HCT116 (cell line): Measurements from ENCODE around the gene DDX10. TPM values are rescaled to one million over a fixed set of nuclear protein-coding genes. Genes with fewer than 3 reads are reported as not detected.

Source experiments
- ATAC-seq: fragments of 200-7000 bp; cut with Tn5 transposase; 2 replicates; pipeline ENCODE4 v1.9.1; 2020; ENCODE audit warnings: mild to moderate bottlenecking, moderate library complexity
- BruUV-seq: library from RNA; stranded (reverse); fragments of 400-500 nt; replicated peaks from 2 replicates; lab custom pipeline; 2021; lab: Mats Ljungman, UMichigan
- CTCF ChIA-PET: fragments of 300-600 bp; sonication (Branson Sonifier 250); formaldehyde crosslinking; loops from one replicate; lab custom pipeline; 2021; ENCODE audit warnings: antibody characterized with exemption; lab: Charles Lee
- POLR2A ChIA-PET: fragments of 300-600, 350-600 bp; sonication (Branson Sonifier 250); formaldehyde crosslinking; loops from one replicate; lab custom pipeline; 2021; ENCODE audit warnings: antibody characterized with exemption; lab: Charles Lee
- RAD21 ChIA-PET, 2 experiments: fragments of 300-600 bp; sonication (Branson Sonifier 250); formaldehyde crosslinking; loops; one replicate each; lab custom pipeline; 2023; ENCODE audit warnings: low total read pairs in 2 of 2; ENCODE audit not compliant: uncharacterized antibody in 2 of 2, unreplicated experiment in 2 of 2, low non-redundant PET in 1 of 2; lab: Charles Lee
- DNase-seq: peaks from one replicate; pipeline ENCODE4 v3.0.0-alpha.2; 2010; ENCODE audit warnings: low read depth, low spot score
- H2AFZ ChIP-seq: fragments of 200-600 bp; shearing (Covaris generic), sonication (generic); 2 replicates; pipeline ENCODE4 v1.6.1; 2017; ENCODE audit warnings: low read depth, mixed run types, mixed read lengths, antibody characterized with exemption, low read length; ENCODE audit not compliant: poor library complexity, severe bottlenecking
- H3K27ac ChIP-seq: 2 replicates; pipeline ENCODE4 v1.5.1; 2012; ENCODE audit warnings: low read depth, low read length
- H3K27me3 ChIP-seq: fragments of 200-600 bp; sonication (generic); 2 replicates; pipeline ENCODE4 v1.6.1; 2016; ENCODE audit warnings: mixed run types, low read length, mixed read lengths; ENCODE audit not compliant: insufficient read depth
- H3K36me3 ChIP-seq, 2 experiments: fragments of 200-500 bp in 1 of 2; fragments of 200-600 bp in 1 of 2; sonication (Bioruptor generic) in 1 of 2; sonication (generic) in 1 of 2; 2 replicates each; pipeline versions ENCODE4 v1.5.1 to v1.6.1; 2014 to 2016; ENCODE audit warnings: low read length in 2 of 2, inconsistent platforms in 1 of 2, mixed read lengths in 1 of 2, mixed run types in 1 of 2; ENCODE audit not compliant: insufficient read depth in 2 of 2, control insufficient read depth in 1 of 2
- H3K4me1 ChIP-seq, 2 experiments: fragments of 200-600 bp in 1 of 2; sonication (generic) in 1 of 2; 2 replicates each; pipeline versions ENCODE4 v1.5.1 to v1.6.1; 2012 to 2017; ENCODE audit warnings: low read length in 2 of 2, inconsistent platforms in 1 of 2, mild to moderate bottlenecking in 1 of 2, mixed read lengths in 1 of 2, mixed run types in 1 of 2, moderate library complexity in 1 of 2; ENCODE audit not compliant: insufficient read depth in 2 of 2, control insufficient read depth in 1 of 2
- H3K4me2 ChIP-seq: fragments of 200-600 bp; sonication (generic); 2 replicates; pipeline ENCODE4 v1.6.1; 2017; ENCODE audit warnings: mixed run types, low read length, mixed read lengths
- H3K4me3 ChIP-seq, 2 experiments: fragments of 200-600 bp in 1 of 2; sonication (generic) in 1 of 2; replicated peaks in 1 of 2; 2 replicates each; pipeline ENCODE4 v1.5.1; 2011 to 2016; ENCODE audit warnings: low read length in 2 of 2, control low read depth in 1 of 2, low read depth in 1 of 2, mild to moderate bottlenecking in 1 of 2, mixed read lengths in 1 of 2, mixed run types in 1 of 2
- H3K79me2 ChIP-seq: fragments of 200-600 bp; sonication (generic); 2 replicates; pipeline ENCODE4 v1.6.1; 2017; ENCODE audit warnings: mild to moderate bottlenecking, mixed run types, low read length, moderate library complexity, mixed read lengths; ENCODE audit not compliant: insufficient read depth
- H3K9ac ChIP-seq: fragments of 200-600 bp; sonication (generic); 2 replicates; pipeline ENCODE4 v1.6.1; 2016; ENCODE audit warnings: low read length, mixed read lengths
- H3K9me2 ChIP-seq: fragments of 200-600 bp; sonication (generic), shearing (Covaris generic); 2 replicates; pipeline ENCODE4 v1.6.1; 2017; ENCODE audit warnings: mixed run types, mild to moderate bottlenecking, moderate library complexity; ENCODE audit not compliant: insufficient read depth
- H3K9me3 ChIP-seq, 2 experiments: fragments of 200-500 bp in 1 of 2; fragments of 200-600 bp in 1 of 2; sonication (Bioruptor generic) in 1 of 2; sonication (generic) in 1 of 2; 2 replicates each; pipeline ENCODE4 v1.6.1; 2014 to 2017; ENCODE audit warnings: low read length in 2 of 2, mixed read lengths in 2 of 2, inconsistent platforms in 1 of 2, low read depth in 1 of 2, mild to moderate bottlenecking in 1 of 2, mixed run types in 1 of 2, moderate library complexity in 1 of 2; ENCODE audit not compliant: control insufficient read depth in 1 of 2, insufficient read depth in 1 of 2
- H4K20me1 ChIP-seq: fragments of 200-600 bp; sonication (generic), shearing (Covaris generic); 2 replicates; pipeline ENCODE4 v1.6.1; 2017; ENCODE audit warnings: mixed run types, mild to moderate bottlenecking, moderate library complexity; ENCODE audit not compliant: insufficient read depth
- ATF3 ChIP-seq: IDR thresholded peaks from 2 replicates; pipeline ENCODE4 v1.6.1; 2012
- CBX3 ChIP-seq: IDR thresholded peaks from 2 replicates; pipeline ENCODE4 v1.6.1; 2012; ENCODE audit warnings: low read depth
- CEBPB ChIP-seq: IDR thresholded peaks from 2 replicates; pipeline ENCODE4 v1.6.1; 2012; ENCODE audit warnings: low read depth
- FOSL1 ChIP-seq: IDR thresholded peaks from 2 replicates; pipeline ENCODE4 v1.6.1; 2012; ENCODE audit warnings: low read depth
- POLR2AphosphoS5 ChIP-seq: IDR thresholded peaks from 2 replicates; pipeline ENCODE4 v1.6.1; 2011; ENCODE audit warnings: mild to moderate bottlenecking, low read depth, low read length, moderate library complexity
- SP1 ChIP-seq: IDR thresholded peaks from 2 replicates; pipeline ENCODE4 v1.6.1; 2012; ENCODE audit warnings: low read depth
- TCF7L2 ChIP-seq: IDR thresholded peaks from 2 replicates; pipeline ENCODE4 v1.7.0; 2011; ENCODE audit warnings: borderline replicate concordance, inconsistent platforms; ENCODE audit not compliant: insufficient read depth, insufficient read length; ENCODE audit errors: extremely low read depth
- YY1 ChIP-seq: IDR thresholded peaks from 2 replicates; pipeline ENCODE4 v1.6.1; 2011; ENCODE audit warnings: low read length, low read depth, moderate library complexity, mild to moderate bottlenecking; ENCODE audit not compliant: insufficient replicate concordance; ENCODE audit errors: extremely low read depth
- ZFX ChIP-seq: fragments of 450-650 bp; IDR thresholded peaks from 2 replicates; pipeline ENCODE4 v1.6.1; 2017
- ZNF274 ChIP-seq: fragments of 200-500 bp; sonication (Bioruptor generic); IDR thresholded peaks from 2 replicates; pipeline ENCODE4 v1.6.1; 2014; ENCODE audit warnings: mild to moderate bottlenecking, low read depth, low read length, inconsistent platforms
- intact Hi-C: fragments of 100-400 bp; cut with micrococcal nuclease; formaldehyde crosslinking; loops from 2 replicates; pipeline ENCODE4 v1.10.0; 2022
- total RNA-seq: library from RNA; stranded (reverse); gene quantifications from one replicate; pipeline ENCODE4 v1.2.1, GENCODE V29; 2021; ENCODE audit not compliant: unreplicated experiment
- TF ChIP-seq, protein P1 (sequence below), 3 experiments: fragments of 200-600 bp in 1 of 3; sonication (generic) in 1 of 3; IDR thresholded peaks in 2 of 3; conservative IDR thresholded peaks in 1 of 3; 2 replicates each; pipeline ENCODE4 v1.5.1; 2012 to 2017; ENCODE audit warnings: low read depth in 2 of 3, low read length in 2 of 3, antibody characterized with exemption in 1 of 3, borderline replicate concordance in 1 of 3, control low read depth in 1 of 3, mild to moderate bottlenecking in 1 of 3, mixed read lengths in 1 of 3, mixed run types in 1 of 3, moderate library complexity in 1 of 3; ENCODE audit not compliant: insufficient read depth in 1 of 3
- TF ChIP-seq, protein P2 (sequence below): IDR thresholded peaks from 2 replicates; pipeline ENCODE4 v1.6.1; 2011; ENCODE audit warnings: mild to moderate bottlenecking, low read length, moderate library complexity; ENCODE audit not compliant: insufficient replicate concordance; ENCODE audit errors: extremely low read depth

Gene DDX10
- total RNA-seq, 1 experiment from 2014 or later, result 66.5 TPM

- H3K27ac ChIP-seq, result no peak overlapping the region
- H3K9me2 ChIP-seq, result no peaks in the 10 kb centered on the region
- no peak overlapping the region for H3K4me2 ChIP-seq
- no peak overlapping the region for H3K9ac ChIP-seq
- no peaks in the 10 kb centered on the region for H3K36me3 ChIP-seq
- H3K27me3 ChIP-seq, result no peaks in the 10 kb centered on the region
- ChIA-PET CTCF (no interaction called here), POLR2A (no interaction called here)
- BruUV-seq, result no TSS peak
- intact Hi-C loops, result no loop called here
- H3K9me3 ChIP-seq, result no peaks in the 10 kb centered on the region
- H2AFZ ChIP-seq, result no peak overlapping the region
- H3K79me2 ChIP-seq, result no peaks in the 10 kb centered on the region
- H3K4me1 ChIP-seq, result peaks cover 8 to 17% of the 10 kb centered on the region in 2 experiments
- no peak overlapping the region for H3K4me3 ChIP-seq
- H4K20me1 ChIP-seq, result no peaks in the 10 kb centered on the region
- DNase-seq (no peak), ATAC-seq (no peak)
- TF ChIP-seq ATF3, result no peak
- no peak for TF ChIP-seq ZNF274
- no peak for TF ChIP-seq FOSL1
- TF ChIP-seq, protein P1, sequence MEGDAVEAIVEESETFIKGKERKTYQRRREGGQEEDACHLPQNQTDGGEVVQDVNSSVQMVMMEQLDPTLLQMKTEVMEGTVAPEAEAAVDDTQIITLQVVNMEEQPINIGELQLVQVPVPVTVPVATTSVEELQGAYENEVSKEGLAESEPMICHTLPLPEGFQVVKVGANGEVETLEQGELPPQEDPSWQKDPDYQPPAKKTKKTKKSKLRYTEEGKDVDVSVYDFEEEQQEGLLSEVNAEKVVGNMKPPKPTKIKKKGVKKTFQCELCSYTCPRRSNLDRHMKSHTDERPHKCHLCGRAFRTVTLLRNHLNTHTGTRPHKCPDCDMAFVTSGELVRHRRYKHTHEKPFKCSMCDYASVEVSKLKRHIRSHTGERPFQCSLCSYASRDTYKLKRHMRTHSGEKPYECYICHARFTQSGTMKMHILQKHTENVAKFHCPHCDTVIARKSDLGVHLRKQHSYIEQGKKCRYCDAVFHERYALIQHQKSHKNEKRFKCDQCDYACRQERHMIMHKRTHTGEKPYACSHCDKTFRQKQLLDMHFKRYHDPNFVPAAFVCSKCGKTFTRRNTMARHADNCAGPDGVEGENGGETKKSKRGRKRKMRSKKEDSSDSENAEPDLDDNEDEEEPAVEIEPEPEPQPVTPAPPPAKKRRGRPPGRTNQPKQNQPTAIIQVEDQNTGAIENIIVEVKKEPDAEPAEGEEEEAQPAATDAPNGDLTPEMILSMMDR (IDR thresholded peaks at IDR 0.05 in 2 of 3, conservative IDR thresholded peaks at IDR 0.05 in 1 of 3; ENCODE audit: borderline replicate concordance in 1 of 3, insufficient read depth in 1 of 3, low read depth in 2 of 3, low read length in 2 of 3), result no peak
- no peak for TF ChIP-seq CEBPB
- no peak for TF ChIP-seq CBX3
- TF ChIP-seq, all 23 proteins: peak for 0
- RAD21 ChIA-PET, result no interaction called here
Measured at GRCh38 chr11:108975641-108976071, 310.8 kb downstream of the DDX10 start.

- no TSS peak for BruUV-seq
- CTCF ChIA-PET, result no interaction called here
- TF ChIP-seq, protein P2, sequence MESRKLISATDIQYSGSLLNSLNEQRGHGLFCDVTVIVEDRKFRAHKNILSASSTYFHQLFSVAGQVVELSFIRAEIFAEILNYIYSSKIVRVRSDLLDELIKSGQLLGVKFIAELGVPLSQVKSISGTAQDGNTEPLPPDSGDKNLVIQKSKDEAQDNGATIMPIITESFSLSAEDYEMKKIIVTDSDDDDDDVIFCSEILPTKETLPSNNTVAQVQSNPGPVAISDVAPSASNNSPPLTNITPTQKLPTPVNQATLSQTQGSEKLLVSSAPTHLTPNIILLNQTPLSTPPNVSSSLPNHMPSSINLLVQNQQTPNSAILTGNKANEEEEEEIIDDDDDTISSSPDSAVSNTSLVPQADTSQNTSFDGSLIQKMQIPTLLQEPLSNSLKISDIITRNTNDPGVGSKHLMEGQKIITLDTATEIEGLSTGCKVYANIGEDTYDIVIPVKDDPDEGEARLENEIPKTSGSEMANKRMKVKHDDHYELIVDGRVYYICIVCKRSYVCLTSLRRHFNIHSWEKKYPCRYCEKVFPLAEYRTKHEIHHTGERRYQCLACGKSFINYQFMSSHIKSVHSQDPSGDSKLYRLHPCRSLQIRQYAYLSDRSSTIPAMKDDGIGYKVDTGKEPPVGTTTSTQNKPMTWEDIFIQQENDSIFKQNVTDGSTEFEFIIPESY, result no peak
- TF ChIP-seq SP1 (no peak), CEBPB (no peak), TCF7L2 (no peak), YY1 (no peak), ZFX (no peak), POLR2AphosphoS5 (no peak)
Measured at GRCh38 chr11:108983636-108984420, 319.0 kb downstream of the DDX10 start.

More at GRCh38 chr11:108983636-108984420, 319.0 kb downstream of the DDX10 start:
- Histone ChIP-seq H2AFZ (no peak overlapping the region), H3K36me3 (no peaks in the 10 kb centered on the region), H3K4me2 (no peak overlapping the region), H3K27me3 (no peaks in the 10 kb centered on the region), H3K9ac (no peak overlapping the region), H3K9me2 (no peaks in the 10 kb centered on the region; the same call in 1 of the 2 replicates), H3K9me3 (no peaks in the 10 kb centered on the region), H3K79me2 (no peaks in the 10 kb centered on the region), H4K20me1 (no peaks in the 10 kb centered on the region), H3K4me3 (no peak overlapping the region), H3K27ac (no peak overlapping the region), H3K4me1 (no peaks in the 10 kb centered on the region)
- ChIA-PET POLR2A (no interaction called here), RAD21 (no interaction called here)
- intact Hi-C loops, result no loop called here
- ATAC-seq, result no peak
- no peak for DNase-seq
